ENCODE measurements around the gene SIL1.
"Not testable (repeated sequence)": the region's sequence is repeated elsewhere in the genome, so short reads cannot be mapped to it uniquely, and the experiment has no call there.

SIL1 gene

DNA sequence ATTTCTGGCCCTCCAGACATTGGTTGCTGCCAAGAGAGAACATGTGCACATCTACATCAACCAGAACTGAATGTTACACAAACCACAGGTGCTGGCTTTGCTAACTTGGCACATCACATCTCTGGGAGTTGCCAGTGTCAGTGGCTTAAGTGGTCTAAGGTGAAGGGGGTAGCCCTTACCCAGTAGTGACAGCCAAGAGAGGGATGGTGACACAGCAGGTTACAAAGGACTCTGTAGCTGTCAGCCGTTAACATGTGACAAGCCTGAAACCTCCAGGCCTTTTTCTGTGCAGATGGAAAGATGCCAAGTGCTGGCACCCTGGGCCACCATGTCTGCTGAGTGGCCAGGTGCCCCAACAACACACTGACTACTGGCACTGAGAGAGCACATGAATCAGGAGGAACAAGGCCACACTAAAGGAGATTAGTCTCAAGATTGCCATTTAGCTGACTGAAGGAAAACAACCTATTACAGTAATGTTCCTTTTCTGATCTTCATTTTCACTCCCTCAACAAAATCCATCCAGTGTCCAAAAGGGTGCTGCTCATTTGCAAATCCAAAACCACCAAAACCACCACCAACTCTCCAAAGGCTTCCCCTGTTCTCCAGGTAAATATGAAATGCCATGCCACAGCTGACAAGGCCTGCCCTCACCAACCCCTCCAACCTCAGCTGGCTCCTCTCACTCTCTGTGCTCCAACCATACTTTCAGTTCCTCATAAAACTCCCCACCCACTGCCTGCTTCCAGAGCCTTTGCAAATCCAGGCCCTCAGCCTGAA lies 20.2 kb downstream of the SIL1 start:
- DNase-seq (ENCODE audit: low read depth in 1 of 2, low spot score in 1 of 2) = no peak

DNA sequence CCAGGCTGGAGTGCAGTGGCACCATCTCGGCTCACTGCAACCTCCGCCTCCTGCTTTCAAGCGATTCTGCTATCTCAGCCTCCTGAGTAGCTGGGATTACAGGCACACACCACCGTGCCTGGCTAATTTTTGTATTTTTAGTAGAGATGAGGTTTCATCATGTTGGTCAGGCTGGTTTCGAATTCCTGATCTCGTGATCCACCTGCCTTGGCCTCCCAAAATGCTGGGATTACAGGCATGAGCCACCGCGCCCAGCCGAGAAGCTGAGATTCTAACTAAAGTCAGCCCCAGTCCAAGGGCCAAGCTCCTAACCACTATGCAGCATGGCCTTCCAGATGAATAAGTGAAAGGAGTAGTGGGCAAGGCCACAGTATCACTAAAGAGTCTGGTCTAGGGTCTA lies 20.9 kb downstream of the SIL1 start:
- not testable (repeated sequence) for DNase-seq (ENCODE audit: low read depth in 1 of 2, low spot score in 1 of 2)

DNA sequence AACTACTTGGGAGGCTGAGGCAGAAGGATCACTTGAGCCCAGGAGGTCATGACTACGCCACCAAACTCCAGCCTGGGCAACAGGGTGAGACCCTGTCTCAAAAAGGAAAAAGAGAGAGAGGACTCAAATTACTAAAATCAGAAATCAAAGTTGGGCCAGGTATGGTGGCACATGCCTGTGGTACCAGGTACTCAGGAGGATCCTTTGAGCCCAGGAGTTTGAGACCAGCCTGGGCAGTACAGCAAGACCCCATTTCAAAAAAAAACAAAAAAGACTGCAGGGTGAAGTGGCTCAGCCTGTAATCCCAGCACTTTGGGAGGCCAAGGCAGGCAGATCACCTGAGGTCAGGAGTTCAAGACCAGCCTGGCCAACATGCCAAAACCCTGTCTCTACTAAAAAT lies 23.8 kb downstream of the SIL1 start:
- DNase-seq (ENCODE audit: low read depth in 1 of 2, low spot score in 1 of 2) = not testable (repeated sequence)

DNA sequence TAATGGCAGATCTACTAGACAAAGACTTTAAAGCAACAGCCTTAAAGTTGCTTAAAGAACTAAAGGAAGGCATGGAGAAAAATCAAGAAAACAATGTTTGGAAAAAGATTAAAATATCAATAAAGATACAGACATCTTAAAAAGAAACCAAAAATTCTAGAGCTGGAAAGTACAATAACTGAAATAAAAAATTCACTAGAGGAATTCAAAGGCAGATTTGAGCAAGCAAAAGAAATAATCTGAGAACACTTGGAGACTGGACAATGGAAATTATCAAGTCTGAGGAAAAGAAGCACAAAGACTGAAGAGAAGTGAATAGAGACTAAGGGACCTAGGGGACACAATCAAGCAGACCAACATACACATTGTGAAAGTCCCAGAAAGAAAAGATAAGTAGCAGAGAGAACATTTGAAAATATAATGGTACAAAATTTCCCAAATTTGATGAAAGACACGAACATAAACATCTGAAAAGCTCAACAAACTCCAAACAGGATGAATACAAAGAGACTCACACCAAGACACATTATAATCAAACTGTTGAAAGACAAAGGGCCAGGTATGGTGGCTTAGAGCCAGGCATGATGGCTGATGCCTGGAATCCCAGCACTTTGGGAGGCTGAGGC lies 26.3 kb downstream of the SIL1 start:
- no peak for DNase-seq (ENCODE audit: low read depth in 1 of 2, low spot score in 1 of 2)

DNA sequence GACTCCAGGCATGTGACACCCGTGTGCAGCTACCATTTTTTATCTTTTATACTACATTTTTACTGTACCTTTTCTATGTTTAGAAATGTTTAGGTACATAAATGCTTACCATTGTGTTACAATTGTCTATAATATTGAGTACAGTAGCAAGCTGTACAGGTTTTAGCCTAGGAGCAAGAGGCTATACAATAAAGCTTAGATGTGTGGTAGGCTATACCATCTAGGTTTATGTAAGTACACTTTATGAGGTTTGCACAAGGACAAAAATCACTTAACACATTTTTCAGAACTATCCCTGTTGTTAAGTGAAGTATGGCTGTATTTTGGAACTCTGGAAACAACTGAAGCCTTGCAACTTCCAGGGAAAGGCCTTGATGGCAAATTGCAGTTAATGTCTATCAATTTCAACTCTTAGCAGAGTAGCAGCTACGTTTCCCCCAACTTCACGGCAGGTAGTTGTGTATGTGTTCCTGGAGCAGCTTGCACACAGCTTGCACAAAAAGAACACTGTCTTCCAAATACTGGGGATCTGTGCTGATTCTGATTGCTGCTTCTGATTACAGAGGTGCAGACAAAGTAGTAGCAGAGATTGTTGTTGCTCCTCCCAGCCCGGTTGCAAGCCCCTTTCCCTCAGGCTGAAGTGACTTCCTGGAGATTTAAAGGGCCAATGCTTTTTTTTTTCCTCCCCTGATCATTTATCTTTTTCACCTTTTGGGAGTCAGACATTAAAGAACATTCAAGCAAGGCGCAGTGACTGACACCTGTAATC lies 30.0 kb downstream of the SIL1 start:
- no peak for DNase-seq (ENCODE audit: low read depth in 1 of 2, low spot score in 1 of 2)

DNA sequence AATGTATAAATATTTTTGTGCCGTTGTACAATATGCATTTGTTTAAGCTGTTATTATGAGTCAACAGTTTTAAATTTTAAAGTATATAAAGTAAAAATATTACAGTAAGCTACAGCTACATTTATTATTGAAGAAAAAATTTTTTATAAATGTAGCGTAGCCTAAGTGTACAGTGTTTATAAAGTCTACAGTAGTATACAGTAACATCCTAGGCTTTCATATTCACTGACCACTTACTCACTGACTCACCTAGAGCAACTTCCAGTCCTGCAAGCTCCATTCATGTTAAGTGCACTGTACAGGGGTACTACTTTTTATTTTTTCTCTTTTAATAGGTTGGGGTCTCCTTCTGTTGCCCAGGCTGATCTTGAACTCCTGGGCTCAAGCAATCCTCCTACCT lies 30.6 kb downstream of the SIL1 start:
- no peak for DNase-seq (ENCODE audit: low read depth in 1 of 2, low spot score in 1 of 2)

DNA sequence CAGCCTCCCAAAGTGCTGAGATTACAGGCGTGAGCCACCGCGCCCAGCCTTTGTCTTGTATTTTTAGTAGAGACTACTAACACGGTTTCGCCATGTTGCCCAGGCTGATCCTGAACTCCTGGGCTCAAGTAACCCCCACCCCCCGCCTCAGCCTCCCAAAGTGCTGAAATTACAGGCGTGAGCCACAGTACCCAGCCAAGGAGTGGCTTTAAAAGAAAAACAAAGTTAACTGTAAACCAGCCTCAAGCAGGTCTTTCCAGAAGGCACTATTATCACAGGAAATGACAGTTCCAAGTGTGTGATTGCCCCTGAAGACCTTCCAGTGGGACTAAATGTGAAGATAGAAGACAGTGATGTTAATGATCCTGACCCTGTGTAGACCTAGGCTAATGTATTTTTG lies 31.1 kb downstream of the SIL1 start:
- DNase-seq (ENCODE audit: low read depth in 1 of 2, low spot score in 1 of 2) = no peak

DNA sequence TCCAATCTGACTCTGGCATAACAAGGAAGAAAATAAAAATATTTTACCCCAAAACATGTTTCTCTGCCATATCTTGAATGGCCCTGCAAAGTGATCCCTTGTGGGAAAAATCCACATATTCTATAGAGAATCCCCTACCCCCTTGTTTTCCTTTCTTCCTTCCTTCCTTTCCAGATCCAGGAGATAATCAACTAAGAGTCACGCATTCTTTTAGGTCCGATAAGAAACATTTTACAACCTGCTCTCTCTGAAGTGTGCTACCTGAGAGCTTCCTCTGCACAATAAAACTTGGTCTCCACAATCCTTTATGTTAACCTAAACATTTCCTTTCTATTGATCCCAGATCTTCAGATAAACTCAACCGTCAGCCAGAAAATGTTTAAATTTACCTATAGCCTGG lies 33.3 kb downstream of the SIL1 start:
- DNase-seq (ENCODE audit: low read depth in 1 of 2, low spot score in 1 of 2) = not testable (repeated sequence)

DNA sequence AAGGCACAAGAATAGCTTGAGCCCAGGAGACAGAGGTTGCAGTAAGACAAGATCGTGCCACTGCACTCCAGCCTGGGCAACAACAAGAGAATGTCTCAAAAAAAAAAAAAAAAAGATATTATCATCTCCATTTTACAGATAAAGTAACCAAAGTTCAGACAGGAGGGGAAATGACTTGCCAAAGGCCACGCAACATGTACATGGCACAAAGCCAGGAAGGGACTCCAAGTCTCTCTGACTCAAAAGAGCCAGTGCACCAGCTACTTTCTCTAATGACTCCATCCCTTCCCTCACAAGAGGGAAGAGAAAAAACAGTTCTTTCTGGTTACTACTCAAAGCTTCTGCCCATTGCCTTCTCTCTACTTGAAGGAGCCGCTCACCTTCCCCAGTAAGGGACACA lies 34.1 kb downstream of the SIL1 start:
- no peak for DNase-seq (ENCODE audit: low read depth in 1 of 2, low spot score in 1 of 2)

DNA sequence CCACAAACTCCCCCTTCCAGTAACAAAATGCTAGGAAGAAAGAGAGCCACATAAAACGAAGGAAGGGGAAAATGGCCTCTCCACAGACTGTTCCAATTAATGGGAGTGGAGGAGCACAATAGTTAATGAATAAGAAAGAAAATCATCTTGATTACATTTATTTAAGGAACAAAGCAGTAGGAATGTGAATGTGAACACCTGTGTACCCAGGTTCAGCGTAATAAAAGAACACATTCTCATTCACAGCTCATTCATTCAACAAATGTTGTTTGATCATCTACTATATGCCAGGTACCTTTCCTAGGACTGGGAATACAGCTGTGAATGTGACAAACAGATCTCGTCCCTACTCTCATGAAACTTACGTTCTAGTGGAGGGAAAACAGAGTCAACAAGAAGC lies 35.7 kb downstream of the SIL1 start:
- no peak for DNase-seq (ENCODE audit: low read depth in 1 of 2, low spot score in 1 of 2)

DNA sequence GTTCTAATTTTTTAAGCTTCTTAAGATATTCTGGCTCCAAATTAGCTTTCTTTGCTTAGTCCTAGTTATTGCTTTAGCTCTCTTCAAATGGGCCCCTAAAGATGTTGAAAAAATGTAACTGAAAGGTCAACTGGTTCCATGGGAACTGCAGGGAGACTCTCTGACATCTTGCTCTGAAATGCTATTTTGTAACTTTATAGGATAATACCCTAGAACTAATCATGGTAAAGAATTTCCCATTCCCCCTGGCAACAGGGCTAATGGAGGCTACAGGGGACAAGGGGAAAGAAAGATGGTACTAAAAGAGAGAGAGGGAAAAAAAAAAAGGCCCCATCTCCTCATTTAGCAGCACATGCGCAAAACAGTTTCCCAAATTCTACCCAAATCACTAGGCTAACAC lies 39.4 kb downstream of the SIL1 start:
- no peak for DNase-seq (ENCODE audit: low read depth in 1 of 2, low spot score in 1 of 2)

DNA sequence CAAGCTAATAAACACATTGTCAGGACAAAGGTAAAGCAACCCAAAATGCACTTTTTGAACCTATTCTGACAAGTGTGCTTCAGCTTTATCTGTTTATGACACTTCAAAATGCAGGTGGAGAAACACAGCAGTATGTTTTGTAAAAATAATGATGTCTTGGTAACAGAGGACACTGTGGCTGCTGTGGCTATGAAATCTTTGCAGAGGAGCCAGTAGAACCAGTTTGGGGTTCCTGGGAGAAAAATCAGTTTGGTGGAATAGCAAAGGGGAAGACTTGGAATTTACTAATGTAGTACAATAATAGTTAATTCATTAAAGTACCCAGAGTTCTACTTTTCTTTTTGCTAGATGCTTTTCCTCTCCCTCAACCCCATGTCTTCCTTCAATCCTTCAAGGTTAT lies 40.6 kb downstream of the SIL1 start:
- no peak for DNase-seq (ENCODE audit: low read depth in 1 of 2, low spot score in 1 of 2)

DNA sequence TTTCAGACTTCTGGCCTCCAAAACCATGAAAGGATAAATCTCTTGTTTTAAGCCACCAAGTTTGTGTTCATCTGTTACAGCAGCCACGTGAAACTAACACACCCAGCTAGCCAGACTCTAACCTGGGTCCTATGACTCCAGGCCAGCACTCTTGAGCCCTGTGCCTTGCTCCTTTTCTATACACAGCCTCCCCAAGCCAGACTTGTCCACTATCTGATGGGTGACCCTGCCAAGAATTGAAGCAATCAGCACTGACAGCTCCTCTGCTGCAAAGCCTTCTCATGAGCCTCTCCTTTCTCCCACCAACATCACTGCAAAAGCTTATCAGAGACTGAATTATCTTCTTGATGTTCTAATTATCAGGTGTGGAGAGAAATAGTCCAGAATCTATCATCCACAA lies 41.4 kb downstream of the SIL1 start:
- DNase-seq (ENCODE audit: low read depth in 1 of 2, low spot score in 1 of 2) = no peak

DNA sequence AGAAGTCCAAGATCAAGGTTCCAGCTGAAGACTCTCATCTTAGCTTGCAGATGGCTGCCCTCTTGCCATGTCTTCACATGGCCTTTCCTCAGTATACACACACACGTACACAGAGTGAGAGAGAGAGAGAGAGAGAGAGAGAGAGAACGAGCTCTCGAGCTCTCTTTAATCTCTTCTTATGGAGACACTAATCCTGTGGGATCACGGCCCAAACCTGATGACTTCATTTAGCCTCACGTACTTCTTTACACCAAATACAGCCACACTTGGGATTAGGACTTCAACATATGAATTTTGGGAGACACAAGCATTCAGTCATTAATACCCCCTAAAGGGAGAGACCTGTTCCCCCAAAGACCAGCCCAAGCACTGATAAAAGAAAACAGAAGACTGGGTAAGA lies 42.8 kb downstream of the SIL1 start:
- DNase-seq (ENCODE audit: low read depth in 1 of 2, low spot score in 1 of 2) = no peak

DNA sequence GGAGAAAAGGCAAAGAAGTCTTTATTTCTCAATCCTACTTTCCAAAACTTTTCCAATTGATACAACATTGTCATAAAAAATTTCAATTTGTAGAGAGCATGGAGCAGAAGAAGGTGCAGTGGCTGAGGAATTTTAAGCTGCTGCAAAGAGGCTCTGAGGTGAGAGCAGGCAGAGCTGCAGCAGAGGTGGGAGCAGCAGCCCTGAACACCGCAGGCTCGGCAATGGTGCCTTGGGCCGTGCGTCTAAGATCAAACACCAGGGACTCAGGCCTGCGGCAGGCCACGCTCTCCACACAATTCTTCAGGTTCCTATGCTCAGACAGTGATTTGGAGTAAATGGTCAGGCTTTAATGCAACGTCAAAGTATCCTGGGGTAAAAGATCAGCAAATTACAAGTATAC lies 46.3 kb downstream of the SIL1 start:
- DNase-seq (ENCODE audit: low read depth in 1 of 2, low spot score in 1 of 2) = no peak

DNA sequence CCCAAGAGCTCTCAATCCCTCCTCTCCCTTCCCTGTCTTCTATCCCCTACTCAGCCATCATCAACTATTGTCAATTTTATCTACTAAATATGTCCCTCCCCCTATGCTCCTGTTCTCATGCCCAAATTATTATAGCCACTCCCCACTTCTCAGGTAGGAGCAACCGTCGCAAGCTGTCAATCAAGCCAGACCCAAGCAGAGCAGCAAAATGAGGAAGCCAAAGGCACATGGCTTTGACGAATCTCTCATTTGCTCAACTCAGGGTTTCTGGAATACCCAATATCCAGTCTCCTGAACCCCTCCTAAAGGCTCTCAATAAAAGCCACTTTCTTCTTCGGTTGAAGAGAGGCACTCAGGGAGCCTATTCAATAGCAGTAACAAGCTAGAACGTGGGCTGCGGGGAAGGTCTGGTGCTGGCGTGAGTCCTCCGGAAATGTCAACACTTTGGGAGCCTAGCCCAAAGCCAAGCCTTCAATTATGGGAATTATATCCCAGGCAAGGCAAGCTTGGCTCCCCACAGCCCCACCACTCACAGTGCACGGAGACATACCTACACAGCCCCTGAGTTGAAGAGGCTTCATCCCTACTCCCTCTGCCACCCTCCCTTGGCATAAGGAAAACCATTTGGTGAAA lies 47.7 kb downstream of the SIL1 start:
- no peak for DNase-seq (ENCODE audit: low read depth in 1 of 2, low spot score in 1 of 2)

DNA sequence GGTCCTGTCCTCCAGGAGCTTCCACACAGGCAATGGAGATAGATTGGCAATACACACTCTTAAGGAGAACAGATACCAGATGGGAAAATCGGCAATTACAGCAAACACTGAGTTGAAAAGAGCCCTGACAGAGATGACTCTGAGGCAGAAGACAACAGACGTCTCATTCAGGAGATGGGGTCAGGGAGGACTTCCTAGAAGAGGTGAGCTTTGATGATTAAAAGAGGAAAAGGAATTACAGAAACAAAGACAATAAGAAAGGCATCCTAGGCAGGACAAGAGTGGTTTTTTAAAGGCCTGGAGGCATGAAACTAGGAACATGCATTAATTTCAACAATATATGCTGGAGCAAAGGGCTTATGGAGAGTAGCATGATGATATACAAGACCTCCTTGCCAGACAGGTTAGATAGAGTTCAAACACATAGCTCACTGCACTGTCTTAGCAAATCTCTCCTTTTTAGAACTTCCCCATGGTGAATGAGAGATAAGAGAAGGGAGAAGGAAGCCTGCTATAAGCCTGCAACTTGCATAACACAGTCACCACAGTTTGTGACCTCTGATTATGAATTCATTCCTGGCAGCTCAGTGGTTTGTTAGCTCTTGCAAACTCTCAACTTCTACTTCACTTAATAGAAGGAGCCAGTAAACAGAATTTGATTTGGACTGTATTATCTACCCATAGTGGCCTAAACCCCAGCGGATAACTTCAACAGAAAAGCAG lies 48.5 kb downstream of the SIL1 start:
- no peak for DNase-seq (ENCODE audit: low read depth in 1 of 2, low spot score in 1 of 2)

DNA sequence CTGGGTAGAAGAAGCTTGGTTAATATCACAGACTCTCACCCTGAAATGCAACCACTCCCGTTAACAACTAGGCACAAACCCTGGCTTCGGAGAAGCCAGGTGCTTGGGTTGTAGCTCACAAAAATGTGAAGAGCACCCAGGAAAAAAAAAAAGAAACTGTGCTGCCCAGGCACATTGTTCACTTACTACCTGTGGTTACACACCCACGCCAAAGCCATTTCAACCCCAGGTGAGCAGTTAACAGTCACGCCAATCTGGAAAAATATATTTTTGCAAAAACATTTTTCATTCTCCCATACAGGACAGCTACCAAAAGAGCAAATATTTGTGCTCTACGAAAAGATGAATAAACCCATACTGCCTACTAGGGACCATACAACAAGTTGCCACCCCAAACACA lies 49.2 kb downstream of the SIL1 start:
- no peak for DNase-seq (ENCODE audit: low read depth in 1 of 2, low spot score in 1 of 2)

DNA sequence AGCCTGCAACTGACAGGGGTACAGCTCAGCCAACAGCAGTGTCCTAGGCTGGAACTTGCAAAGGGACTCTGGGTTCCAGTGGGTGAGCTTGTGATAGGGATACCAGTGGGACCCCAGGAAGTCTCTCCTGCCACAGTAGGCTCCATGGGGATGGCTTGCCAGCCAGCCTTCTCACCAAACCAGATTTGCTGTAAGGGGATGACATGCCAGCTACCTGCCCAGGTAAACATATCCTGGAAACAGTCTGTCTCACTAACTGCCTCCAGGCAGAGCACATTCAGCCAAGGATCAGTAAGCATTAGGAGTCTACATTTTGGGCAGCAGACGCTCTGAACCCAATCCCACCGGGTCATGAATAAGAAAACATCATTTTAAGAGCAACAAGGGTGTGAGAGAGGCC lies 49.9 kb downstream of the SIL1 start:
- DNase-seq (ENCODE audit: low read depth in 1 of 2, low spot score in 1 of 2) = no peak

DNA sequence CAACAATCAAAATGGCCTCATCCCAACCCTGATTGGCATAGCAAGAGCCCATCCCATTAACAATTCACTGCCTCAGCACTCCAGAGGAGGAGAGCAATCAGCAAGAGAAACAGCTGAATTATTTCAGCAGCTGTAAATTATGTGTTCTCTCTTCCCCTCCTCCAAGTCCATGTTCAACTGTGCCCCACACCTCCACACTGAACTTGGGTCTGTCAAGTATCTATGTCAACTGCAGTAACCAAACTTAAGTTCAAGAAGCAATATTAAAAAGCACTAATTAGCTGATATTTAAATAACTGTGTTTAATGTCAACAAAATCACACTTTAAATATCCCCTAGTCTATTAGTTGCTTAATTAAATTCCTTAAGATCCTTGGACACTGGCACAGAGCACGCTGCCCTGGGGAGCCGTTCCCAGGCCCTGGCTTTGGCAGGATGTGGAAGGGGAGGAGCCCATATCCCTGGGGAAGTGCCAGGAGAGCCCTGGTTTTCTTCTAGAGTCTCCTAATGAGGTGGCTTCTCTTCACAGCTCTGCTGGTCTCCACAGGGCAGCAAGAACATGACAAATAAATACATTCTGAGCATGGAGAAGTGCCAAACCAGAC lies 50.6 kb downstream of the SIL1 start:
- no peak for DNase-seq (ENCODE audit: low read depth in 1 of 2, low spot score in 1 of 2)

Measured in activated CD4-positive, alpha-beta T cell treated with anti-CD3 and anti-CD28 coated beads, Interleukin-2, amount 50 U/mL, for 24 hours (primary cell).